AG08396 (cell line): ENCODE results near the gene ME3.
A peak's percentile ranks its signal among the peaks of the same experiment; 100 is the strongest.
"Not testable (repeated sequence)": the region's sequence is repeated elsewhere in the genome, so short reads cannot be mapped to it uniquely, and the experiment has no call there.

Experiments used
- DNase-seq: peaks from one replicate; pipeline ENCODE4 v3.0.0; 2012; ENCODE audit warnings: low spot score, mixed read lengths

Gene ME3

GRCh38 chr11:86620891-86621521 lies 51.4 kb downstream of the ME3 start:
- no peak for DNase-seq

GRCh38 chr11:86619428-86619827 lies 53.0 kb downstream of the ME3 start:
- not testable (repeated sequence) for DNase-seq

DNA sequence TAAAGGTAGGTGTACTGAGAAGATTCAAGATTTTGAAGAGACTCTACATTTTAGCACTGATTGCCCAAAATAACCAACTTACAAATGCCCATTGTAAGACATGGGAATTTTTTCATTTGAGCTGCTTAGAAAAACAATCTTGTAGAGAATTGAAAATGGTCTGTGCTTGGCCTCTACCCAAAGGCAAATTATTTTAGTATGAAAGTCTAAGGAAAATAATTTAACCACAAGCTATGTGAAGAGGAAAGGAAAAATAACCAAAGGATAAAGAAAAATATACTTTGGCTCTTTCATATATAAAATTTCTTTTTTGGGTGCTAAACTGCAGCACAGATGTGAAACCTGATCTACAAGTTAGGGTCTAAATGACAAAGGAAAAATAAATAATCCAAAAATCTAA lies 54.9 kb downstream of the ME3 start:
- no peak for DNase-seq

DNA sequence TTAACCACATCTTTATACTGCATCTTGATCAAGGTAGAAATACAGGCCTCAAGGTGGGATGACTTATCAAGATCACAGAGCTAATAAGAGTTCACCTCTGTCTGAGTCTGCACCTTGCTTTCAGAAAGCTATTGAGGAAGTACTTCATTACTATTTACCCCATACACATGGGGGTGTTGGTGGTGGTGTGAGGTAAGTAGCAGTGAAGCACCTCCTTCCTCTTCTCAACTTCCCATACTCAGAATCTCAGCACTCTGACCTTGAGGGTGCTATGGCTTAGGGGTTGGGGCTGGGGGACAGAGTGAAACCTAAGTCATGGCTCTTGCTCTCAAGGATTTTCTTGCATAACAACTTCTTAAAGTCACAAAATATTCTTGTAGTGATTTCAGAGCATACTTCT lies 56.9 kb downstream of the ME3 start:
- no peak for DNase-seq

- no peak for DNase-seq
These were observed 61.7 kb downstream of the ME3 start for GRCh38 chr11:86610559-86611341.

- peak; percentile 56 for DNase-seq
These were observed 64.1 kb downstream of the ME3 start for GRCh38 chr11:86608251-86608799.

DNA sequence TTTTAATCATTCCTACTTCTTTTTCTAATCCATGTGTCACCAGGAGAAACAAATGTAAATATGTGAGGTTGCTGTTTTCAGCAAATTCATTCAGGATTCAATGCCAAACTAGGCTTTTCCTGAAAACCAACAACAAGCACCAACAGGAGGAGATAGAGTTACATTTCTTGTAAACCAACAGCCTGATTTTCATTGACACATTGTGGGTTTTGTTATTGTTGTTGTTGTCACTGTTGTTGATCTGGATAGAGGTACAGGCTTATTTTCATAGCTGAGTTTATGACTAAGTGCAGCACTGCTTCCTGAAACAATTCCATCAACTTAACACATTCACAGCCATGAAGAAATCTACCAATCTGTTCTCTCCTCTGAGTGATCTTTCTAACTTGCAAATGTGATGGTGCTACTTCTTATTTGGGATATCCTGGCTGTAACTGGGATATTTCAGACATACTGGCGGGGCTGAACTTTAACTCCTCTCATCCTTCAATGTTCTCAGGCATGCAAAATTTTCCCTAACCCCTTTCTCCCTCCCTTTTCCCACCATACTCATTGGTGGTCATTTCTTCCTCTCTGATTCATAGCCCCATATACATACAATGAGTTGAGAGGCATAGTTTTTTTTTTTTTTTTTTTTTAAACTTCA lies 65.5 kb downstream of the ME3 start:
- DNase-seq: no peak

GRCh38 chr11:86606270-86606835 lies 66.1 kb downstream of the ME3 start:
- no peak for DNase-seq

DNA sequence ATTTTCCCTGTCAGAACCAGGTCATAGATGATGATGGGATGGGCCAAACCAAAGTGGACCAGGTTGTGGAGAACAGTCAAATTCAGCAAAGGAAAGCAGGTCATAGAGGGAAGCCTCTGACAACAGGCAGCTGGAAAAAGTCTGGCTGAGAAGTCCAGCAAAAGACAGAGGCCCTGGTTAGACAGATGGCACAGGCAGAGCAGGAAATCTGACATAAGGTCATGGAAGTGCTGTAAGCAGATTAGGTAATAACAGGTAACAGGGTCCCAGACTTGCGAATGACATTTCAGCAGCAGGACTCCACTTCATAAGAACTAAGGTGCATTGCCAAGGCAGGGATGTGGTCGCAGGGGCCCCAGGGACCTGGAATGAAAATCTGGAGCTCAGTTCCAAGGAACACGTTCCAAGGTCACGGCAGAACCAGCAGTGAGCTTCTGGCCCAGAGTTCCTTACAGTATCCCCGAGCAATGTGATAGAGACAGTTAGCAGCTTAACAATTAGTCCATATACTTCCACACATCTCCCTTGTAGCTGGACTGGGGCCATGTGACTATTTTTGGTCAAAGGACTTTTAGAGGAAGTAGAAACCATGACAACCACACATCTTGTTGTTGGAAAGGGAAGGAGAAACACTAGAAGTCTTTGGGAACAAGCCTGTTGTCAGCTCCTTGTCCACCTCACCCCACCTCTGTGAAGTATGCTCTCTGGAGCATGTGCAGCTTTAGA lies 75.4 kb downstream of the ME3 start:
- no peak for DNase-seq

DNA sequence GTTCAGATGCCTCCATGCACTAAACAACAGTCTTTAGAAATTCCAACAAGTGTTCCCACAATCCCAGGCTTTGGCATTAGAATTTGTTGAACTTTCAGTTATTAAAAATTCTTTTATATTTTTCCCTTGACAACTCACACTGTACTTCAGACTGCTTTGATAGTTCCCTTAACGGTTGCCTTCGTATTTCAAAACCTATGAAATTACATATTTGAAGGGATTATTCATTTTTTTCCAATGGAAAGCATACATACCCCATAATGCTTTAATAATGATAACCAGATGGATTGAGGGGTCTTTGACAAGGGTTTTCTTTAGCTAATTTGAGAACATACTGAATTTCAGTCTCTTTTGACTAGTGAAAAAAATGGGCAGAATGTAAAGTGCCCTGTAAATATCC lies 76.5 kb downstream of the ME3 start:
- DNase-seq: no peak

- no peak for DNase-seq
These were observed 77.0 kb downstream of the ME3 start for GRCh38 chr11:86595451-86595850.

GRCh38 chr11:86594746-86595145 lies 77.7 kb downstream of the ME3 start:
- DNase-seq: no peak

DNA sequence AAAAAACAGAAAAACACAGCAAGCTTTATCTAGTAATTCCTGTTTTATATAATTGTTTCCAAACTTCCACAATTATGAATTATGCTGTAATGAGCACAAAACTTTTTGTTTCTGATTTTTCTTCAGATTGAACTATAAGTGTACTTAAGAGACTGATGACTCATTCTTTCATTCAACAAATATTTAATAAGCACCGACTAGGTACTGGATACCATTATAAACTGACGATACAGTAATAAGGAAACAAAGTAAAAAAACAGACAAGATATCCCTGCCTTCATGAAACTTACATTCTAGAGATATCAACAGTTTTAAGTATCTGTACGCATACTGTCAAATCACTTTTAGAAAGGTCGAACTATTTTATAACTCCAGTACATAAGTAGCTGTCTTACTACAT lies 78.6 kb downstream of the ME3 start:
- DNase-seq: no peak

DNA sequence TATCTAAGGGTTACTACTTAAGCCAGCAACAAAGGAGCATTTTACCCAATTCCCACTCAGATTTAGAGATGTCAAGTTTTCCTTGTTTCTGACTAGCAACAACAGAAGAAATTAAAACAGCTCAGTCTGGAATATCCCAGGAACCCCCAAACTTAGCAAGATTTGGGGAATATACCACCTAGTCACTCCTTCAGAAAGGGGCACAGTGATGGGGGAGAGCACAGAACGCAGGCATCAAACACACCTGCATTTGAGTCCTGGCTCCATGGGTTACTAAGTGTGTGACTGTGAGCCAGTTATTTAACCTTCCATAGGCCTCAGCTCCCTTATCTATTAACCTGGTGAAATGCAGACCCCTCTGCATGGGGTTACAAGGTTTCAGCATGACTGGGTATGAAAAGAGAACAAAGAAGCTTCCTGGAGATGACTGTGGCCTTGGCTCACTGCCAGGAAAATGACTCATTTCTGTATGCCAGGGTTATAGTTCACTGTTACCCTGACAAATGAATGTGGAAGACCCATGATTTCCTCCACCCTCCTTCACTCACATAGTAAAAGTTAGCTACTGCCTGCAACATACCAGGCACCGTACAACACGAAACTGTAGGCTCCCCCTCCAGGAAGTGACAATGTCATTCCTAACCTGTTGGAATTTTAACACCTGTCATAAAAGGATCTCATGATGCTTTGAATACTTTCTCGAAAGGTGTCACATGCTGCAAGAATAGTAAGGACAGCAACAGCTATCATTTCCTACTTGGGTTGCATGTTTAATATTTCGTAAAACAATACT lies 79.6 kb downstream of the ME3 start:
- peak; percentile 51 for DNase-seq

DNA sequence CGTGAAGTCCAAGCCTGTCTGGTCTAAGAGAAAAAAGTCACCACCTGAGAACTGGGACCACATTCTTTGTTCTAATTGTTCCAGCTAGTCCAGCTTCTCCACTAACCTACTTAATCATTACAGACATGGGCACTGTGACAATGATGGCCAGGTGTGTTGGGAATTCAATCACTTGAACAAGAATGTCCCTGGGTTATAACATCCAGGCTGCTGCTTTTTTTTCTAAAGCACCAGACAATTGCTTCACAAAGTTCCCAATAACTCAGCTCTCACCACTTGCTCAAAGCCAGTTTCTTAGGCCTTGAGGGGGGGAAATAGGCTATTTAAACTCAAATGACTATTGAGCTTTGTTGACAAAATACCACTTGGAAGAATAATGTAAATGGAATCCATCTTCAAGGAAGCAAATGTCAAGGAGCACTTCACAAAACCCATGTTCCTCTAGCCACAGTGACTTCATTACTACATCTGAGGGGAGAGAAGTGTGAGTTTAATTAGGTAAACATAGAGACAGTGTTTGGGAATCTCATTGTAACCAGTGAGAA lies 80.3 kb downstream of the ME3 start:
- peak; percentile 16 for DNase-seq

DNA sequence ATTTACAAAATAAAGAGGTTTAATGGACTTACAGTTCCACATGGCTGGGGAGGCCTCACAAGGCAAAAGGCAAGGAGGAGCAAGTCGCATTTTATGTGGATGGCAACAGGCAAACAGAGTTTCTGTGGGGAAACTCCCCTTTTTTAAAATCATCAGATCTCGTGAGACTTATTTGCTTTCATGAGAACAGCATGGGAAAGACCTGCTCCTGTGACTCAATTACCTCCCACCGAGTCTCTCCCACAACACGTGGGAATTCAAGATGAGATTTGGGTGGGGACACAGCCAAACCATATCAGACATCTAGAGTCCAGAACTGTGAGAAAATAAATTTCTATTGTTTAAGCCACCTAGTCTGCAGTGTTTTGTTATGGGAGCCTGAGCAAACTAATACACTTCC lies 80.8 kb downstream of the ME3 start:
- DNase-seq: no peak

DNA sequence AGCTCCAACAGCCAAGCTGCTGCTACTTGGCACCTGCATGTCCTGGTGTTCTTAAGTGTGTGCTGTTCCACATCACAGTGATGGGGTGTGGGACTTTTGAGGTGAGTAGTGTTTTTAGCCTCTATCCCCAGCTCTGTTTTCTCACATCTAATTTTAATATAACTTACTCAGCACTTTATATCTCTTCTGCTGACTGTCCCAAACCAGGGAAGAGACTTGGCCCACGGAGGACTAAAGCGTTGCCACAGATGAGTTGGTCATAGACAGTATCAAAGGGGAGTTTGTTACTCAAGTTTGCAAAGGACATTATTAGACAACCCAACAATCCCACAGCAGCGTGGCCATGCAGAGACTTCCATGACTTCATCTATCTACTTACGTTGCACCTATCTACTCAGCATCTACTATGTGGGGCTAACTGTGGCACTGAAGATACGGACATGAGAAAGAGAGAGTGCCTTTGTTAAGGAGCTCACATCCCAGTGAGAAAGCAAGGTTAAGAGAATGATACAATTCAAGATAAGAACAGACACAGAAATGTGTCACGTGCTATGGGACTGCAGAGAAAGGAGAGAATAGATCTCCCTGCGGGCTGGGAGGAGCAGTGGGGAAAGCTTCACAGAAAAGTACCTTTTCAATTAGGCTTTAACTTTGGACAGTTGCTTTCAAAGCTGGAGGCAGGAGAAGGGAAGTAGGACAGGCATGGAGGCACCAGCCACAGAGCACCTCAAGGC lies 82.4 kb downstream of the ME3 start:
- no peak for DNase-seq

GRCh38 chr11:86589204-86589603 lies 83.2 kb downstream of the ME3 start:
- no peak for DNase-seq

GRCh38 chr11:86588566-86589090 lies 83.8 kb downstream of the ME3 start:
- DNase-seq: no peak
